DMS79 treated with DMSO at 0.1 percent for 48 hours (cell line): ENCODE results near the gene SAMD9.
"Not testable (repeated sequence)": the region's sequence is repeated elsewhere in the genome, so short reads cannot be mapped to it uniquely, and the experiment has no call there.

ENCODE experiments used
- DNase-seq: peaks from one replicate; lab custom pipeline; 2025; lab: John Stamatoyannopoulos, UW

The SAMD9 gene

GRCh38 chr7:93120592-93121549 is 3.1 kb upstream of the SAMD9 start:
- no peak for DNase-seq

DNA sequence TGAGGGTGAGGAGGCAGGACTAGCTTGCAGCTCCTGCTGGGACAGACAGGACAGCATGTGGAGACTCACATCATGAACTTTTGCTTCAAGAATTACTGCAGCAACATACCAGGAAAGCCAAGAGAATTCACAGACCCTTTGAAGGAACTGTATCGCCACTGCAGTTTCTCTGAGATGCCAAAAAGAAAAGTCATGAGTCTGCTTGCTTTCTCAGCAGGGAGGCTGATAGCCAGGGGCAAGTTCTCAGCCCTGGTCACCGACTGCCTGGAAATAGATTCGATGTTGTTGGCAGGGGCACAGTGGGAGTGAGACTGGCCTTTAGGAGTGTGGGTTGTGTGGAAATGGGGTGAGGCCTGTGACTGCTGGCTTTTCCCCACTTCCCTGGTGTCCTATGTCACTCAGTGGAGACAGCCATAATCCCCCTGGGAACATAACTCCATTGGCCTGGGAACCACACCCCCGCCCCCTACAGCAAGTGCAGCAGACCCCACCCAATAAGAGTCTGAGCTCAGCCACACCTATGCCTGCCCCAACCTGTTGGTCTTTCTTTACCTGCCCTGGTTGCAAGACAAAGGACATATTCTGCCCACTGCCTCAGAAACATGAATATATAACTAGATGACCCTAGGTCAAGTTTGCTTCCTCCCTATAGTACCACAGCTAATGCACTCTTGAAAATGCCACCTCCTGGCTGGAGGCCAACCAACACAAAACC is 1.6 kb upstream of the SAMD9 start:
- no peak for DNase-seq

DNA sequence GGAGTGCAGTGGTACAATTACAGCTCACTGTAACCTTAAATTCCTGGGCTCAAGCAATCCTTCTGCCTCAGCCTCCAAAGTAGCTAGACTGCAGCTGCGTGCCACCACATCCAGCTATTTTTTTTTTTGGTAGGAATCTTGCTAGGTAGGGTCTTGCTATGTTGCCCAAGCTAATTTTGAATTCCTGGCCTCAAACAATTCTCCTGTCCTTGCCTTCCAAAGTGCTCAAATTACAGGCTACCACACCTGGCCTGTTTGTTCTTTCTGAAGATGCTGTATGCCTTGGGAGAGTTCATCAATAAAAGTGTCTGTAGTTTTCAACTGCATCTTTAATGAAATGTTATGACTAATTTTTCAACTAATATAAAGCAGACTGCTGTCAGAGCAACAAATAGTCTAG is 452 bp downstream of the SAMD9 start:
- no peak for DNase-seq

GRCh38 chr7:93115796-93116195 is 2.0 kb downstream of the SAMD9 start:
- no peak for DNase-seq

- no peak for DNase-seq
Observed at GRCh38 chr7:93108003-93108402, 9.8 kb downstream of the SAMD9 start.

- DNase-seq, result no peak
Observed at GRCh38 chr7:93097388-93097787, 20.4 kb downstream of the SAMD9 start.

GRCh38 chr7:93092757-93093370 is 24.9 kb downstream of the SAMD9 start:
- no peak for DNase-seq

GRCh38 chr7:93073357-93073756 is 44.4 kb downstream of the SAMD9 start:
- not testable (repeated sequence) for DNase-seq

GRCh38 chr7:93062599-93062998 is 55.2 kb downstream of the SAMD9 start:
- no peak for DNase-seq

DNA sequence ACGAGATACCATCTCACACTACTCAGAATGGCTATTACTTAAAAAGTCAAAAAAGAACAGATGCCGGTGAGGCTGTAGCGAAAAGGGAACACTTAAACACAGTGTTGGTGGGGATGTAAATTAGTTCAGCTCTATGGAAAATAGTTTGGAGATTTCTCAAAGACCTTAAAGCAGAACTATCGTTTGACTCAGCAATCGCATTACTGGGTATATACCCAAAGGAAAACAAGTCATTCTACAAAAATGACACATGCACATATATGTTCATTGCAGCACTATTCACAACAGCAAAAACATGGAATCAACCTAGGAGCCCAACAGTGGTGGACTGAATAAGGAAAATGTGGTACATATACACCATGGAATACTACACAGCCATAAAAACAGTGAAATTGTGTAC is 56.9 kb downstream of the SAMD9 start:
- DNase-seq, result no peak

DNA sequence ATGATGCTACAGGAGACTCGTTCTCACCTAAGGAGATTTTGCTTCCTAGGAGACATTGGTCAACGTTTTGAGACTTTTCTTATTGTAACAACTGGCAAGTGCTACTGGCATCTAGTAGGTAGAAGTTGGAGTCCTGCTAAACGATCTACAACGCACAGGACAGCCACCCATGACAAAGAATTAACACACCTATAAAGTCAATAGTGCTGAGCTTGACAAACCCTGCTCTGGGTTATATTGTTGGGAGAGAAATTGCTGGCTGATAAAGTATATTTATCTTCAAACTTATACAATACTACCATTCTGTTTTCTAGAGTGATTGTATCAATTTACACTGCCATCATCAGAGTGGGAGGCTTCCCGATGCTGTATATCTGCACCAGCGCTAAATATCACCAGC is 57.8 kb downstream of the SAMD9 start:
- no peak for DNase-seq

- DNase-seq, result not testable (repeated sequence)
Observed at GRCh38 chr7:93056621-93057020, 61.2 kb downstream of the SAMD9 start.

DNA sequence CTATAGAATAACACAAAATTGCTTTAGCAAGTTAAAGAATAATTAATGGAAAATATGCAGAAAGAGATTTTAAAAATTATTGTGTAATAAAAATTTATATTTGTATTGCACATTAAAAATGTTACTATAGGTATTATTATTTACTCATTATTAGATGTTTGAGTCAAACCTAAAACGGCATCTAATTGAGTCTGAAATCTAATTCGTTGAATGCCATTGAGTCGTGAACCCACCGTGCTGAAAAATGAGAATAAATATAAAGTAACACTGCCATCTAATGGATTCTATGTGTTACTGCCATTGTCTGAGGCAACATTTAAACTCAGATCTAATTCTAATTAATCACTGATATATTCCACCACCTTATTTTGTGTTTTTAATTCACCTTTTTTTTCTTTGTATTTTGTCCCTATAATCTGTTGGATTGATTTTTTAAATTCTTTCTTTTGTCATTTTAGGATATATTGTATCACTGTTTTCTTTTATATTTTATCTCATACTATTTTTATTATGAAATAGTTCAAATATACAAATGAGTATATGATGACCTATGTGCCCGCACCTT is 62.2 kb downstream of the SAMD9 start:
- DNase-seq, result peak; percentile 52

GRCh38 chr7:93054975-93055374 is 62.8 kb downstream of the SAMD9 start:
- no peak for DNase-seq

GRCh38 chr7:93053949-93054943 is 63.5 kb downstream of the SAMD9 start:
- no peak for DNase-seq

DNA sequence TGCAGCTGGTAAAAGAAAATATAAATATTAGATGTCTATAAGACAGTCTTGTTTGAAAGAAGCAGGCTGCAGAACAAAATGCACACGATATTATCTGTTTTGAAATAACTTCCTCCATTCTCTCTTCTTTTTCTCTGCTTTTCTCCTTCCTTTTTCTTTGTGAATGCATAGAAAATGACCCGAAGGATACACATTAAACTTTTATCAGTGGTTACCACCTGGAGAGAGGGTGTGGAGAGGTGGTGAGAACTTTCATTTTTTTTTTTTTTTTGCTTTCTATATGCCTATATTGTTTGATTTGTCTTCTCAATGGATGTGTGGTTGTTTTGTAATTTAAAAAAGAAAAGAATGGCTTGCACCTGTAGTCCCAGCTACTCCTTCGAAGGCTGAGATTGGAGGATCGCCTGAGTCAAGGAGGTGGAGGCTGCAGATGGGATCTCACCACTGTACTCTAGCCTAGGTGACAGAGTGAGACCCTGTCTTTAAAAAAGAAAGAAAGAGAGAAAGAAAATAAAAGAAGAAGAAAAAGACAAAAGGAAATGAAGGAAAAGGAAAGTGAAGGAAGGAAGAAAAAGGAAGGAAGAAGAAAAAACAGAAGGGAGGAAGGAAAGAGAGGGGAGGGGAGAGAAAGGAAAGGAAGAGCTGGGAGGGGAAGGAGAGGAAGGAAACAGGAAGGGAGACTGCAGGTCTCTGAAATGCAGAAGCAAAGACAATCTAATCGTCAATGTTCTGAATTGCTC is 64.4 kb downstream of the SAMD9 start:
- DNase-seq, result no peak

DNA sequence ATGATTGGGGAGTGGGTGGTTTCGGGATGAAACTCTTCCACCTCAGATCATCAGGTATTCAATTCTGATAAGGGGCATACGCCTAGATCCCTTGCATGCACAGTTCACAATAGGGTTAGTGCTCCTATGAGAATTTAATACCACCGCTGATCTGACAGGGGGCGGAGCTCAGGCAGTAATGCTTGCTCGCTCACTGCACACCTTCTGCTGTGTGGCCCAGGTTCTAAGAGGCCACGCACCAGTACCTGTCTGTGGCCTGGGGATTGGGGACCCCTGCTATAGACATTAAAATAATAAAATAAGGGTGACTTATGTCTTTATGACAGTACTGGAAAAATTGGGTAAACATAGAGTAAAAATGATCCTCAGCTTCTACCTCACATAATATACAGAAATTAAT is 66.1 kb downstream of the SAMD9 start:
- DNase-seq, result no peak
